ENCODE data around the gene TUBGCP3. TPM values are rescaled to one million over a fixed set of nuclear protein-coding genes. Genes with fewer than 3 reads are reported as not detected.

Gene TUBGCP3
- total and polyA plus RNA-seq, 11 donors = 6.0 to 23.5 (median 15.6) TPM

DNA sequence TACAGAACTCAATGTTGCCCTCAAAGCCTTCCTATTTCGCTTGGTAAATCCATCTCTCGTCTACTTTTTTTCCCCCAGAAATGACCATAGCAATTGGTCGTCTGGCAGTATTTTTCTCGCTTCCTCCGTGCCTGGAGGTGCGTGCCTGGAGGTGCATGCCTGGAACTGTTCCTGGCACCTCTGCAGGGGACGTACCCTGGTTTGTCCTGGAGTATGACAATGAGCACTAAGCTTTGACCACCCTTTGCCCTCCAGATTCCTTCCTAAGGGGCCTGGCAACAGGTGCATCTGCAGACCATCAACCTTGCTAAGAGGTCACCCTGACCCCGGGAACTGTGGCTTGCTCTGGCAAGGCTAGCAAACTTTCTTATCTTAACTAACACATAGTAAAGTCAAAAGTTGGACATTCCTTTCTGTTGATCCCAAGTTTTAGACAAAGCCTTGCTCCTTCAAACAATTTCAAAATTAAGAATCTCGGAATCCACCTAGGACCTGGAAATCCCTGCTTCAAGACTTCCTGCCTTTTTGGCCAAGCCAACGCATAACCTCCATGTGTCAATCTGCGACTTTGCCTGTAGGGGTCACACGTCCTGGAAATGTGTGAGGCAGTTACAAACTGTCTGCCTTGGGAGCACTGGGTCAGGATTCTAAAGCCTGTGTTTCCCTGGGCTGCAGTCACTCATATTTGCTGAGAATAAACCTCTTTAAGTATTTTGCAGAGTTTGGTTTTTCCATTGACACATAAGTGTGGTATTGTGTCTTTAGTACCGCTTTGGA, 28.8 kb upstream of the TUBGCP3 start:
- Histone ChIP-seq H3K4me1 (peaks cover 0 to 6% (median 0%) of the 10 kb centered on the region in 12 donors), H3K27me3 (peaks cover 0 to 3% (median 0%) of the 10 kb centered on the region in 9 donors), H3K36me3 (no peaks in the 10 kb centered on the region), H3K27ac (no peak overlapping the region), H3K4me3 (no peak overlapping the region), H3K9me3 (no peaks in the 10 kb centered on the region)
- intact Hi-C loops (cut with DNase I) = no loop called here
- TF ChIP-seq, protein P1, sequence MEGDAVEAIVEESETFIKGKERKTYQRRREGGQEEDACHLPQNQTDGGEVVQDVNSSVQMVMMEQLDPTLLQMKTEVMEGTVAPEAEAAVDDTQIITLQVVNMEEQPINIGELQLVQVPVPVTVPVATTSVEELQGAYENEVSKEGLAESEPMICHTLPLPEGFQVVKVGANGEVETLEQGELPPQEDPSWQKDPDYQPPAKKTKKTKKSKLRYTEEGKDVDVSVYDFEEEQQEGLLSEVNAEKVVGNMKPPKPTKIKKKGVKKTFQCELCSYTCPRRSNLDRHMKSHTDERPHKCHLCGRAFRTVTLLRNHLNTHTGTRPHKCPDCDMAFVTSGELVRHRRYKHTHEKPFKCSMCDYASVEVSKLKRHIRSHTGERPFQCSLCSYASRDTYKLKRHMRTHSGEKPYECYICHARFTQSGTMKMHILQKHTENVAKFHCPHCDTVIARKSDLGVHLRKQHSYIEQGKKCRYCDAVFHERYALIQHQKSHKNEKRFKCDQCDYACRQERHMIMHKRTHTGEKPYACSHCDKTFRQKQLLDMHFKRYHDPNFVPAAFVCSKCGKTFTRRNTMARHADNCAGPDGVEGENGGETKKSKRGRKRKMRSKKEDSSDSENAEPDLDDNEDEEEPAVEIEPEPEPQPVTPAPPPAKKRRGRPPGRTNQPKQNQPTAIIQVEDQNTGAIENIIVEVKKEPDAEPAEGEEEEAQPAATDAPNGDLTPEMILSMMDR (IDR thresholded peaks at IDR 0.05) = peak; percentile 37 to 70 (median 47)
- TF ChIP-seq POLR2A (IDR thresholded peaks at IDR 0.05) = no peak
- ATAC-seq (peak in 2 of 4 donors; percentile 61 to 63), DNase-seq (no peak)
- WGBS, 4 donors = 57 to 63% (median 60%) methylated on average over 13 of the region's 13 CpGs

DNA sequence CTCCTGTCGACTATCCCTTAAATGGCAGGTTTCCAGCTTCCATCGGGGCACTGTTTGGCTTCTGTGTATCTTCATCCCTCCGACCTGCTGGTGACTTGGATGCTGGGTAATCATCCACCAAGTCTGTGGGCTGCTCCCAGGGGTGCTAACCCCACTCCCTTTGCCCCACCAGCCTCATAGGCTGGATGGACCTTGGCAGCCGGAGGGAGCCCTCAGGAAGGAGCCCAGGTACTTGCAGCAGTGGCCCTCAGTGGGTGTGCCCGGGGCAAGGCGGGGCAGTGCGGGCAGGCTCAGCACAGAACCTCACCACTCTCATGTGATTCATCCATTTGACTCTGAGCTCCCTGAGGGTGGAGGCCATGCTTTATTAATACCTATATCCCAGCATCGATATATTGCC, 27.4 kb upstream of the TUBGCP3 start:
- DNase-seq = no peak
- no peak for ATAC-seq
- intact Hi-C loops (cut with DNase I) = no loop called here

DNA sequence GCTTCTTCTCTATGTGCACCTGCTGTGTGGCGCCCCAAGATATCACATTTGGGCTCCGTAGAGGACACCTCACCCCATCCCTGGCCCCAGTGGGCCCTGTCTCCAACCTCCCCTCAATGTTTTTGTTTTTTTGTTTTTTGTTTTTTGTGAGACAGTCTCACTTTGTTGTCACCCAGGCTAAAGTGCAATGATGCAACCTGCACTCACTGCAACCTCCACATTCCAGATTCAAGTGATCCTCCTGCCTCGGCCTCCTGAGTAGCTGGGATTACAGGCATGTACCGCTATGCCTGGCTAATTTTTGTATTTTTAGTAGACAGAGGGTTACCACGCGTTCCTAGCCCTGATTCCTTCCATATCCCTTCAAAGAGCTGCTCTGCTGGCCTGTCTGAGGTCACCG, 26.9 kb upstream of the TUBGCP3 start:
- WGBS, 4 donors = 89 to 97% (median 95%) methylated on average over 7 of the region's 7 CpGs
- H3K27me3 ChIP-seq = no peaks in the 10 kb centered on the region
- no peak for DNase-seq
- no peak for ATAC-seq
- no peak overlapping the region for H3K4me3 ChIP-seq
- no peaks in the 10 kb centered on the region for H3K9me3 ChIP-seq
- intact Hi-C loops (cut with DNase I) = no loop called here
- H3K4me1 ChIP-seq = peaks cover 0 to 6% (median 0%) of the 10 kb centered on the region in 12 donors
- no peak overlapping the region for H3K27ac ChIP-seq
- H3K36me3 ChIP-seq = no peaks in the 10 kb centered on the region
- TF ChIP-seq, protein P1 (IDR thresholded peaks at IDR 0.05) = no peak
- TF ChIP-seq POLR2A (IDR thresholded peaks at IDR 0.05) = no peak

More for the DNA sequence above, 27.4 kb upstream of the TUBGCP3 start:
- H3K9me3 ChIP-seq = no peaks in the 10 kb centered on the region
- peaks cover 0 to 6% (median 0%) of the 10 kb centered on the region in 12 donors for H3K4me1 ChIP-seq
- 86 to 91% (median 89%) methylated on average over 8 of the region's 8 CpGs for WGBS, 4 donors
- no peak overlapping the region for H3K27ac ChIP-seq
- no peak for TF ChIP-seq POLR2A (IDR thresholded peaks at IDR 0.05)
- TF ChIP-seq, protein P1 (IDR thresholded peaks at IDR 0.05) = no peak
- H3K4me3 ChIP-seq = no peak overlapping the region
- peaks cover 0 to 3% (median 0%) of the 10 kb centered on the region in 9 donors for H3K27me3 ChIP-seq
- no peaks in the 10 kb centered on the region for H3K36me3 ChIP-seq

DNA sequence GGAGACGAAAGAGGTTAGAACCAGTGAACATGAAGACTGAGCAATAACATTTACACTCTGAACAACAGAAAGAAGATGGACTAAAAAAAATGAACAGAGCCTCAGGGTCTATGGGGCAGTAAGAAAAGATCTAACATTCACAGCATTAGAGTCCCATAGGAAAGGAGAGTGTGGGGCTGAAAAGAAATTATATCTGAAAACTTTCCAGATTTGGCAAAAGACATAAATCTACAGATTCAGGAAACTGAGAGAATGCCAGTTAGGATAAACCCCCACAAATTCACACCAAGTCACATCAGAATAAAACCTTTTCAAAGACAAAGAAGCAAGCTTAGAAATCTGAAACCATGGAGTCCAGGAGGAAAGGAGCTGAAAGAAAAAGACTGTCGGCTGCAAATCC, 20.3 kb upstream of the TUBGCP3 start:
- Histone ChIP-seq H3K36me3 (no peaks in the 10 kb centered on the region), H3K4me1 (peaks cover 0 to 12% (median 2%) of the 10 kb centered on the region in 12 donors), H3K4me3 (no peak overlapping the region), H3K27me3 (peaks cover 0 to 5% (median 0%) of the 10 kb centered on the region in 9 donors), H3K27ac (no peak overlapping the region), H3K9me3 (no peaks in the 10 kb centered on the region)
- DNase-seq (no peak), ATAC-seq (no peak)
- 94 to 98% (median 97%) methylated on average over 2 of the region's 2 CpGs for WGBS, 4 donors
- intact Hi-C loops (cut with DNase I) = loop anchor here (5.0 to 10.0 kb wide), 7 partner anchors 93 to 1136 kb away; no protein-coding TSS in a partner anchor
- TF ChIP-seq, protein P1 (IDR thresholded peaks at IDR 0.05) = no peak
- TF ChIP-seq POLR2A (IDR thresholded peaks at IDR 0.05) = no peak
